NCI-H2081 (cell line): Measurements from ENCODE around the gene RASSF5.
A peak's percentile ranks its signal among the peaks of the same experiment; 100 is the strongest.
"Not testable (repeated sequence)": the region's sequence is repeated elsewhere in the genome, so short reads cannot be mapped to it uniquely, and the experiment has no call there.

ENCODE experiments used
- DNase-seq, 2 experiments: peaks; one replicate each; lab custom pipeline; 2025; lab: John Stamatoyannopoulos, UW

The RASSF5 gene

DNA sequence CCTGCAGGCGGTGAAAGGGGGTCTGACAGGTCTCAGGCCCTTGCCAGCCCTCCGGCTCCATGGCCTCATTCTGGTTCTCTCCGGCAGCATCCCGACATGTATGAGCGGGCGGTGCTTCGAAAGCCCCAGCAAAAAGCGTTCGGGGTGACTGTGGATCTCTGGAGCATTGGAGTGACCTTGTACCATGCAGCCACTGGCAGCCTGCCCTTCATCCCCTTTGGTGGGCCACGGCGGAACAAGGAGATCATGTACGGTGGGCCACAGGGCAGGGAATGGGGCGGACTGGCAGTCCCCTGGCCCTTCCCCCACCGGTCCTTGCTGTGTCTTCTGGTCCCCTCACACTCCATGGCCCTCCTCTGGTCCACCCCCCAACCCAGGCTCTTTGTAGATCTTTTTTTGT, 30.7 kb upstream of the RASSF5 start:
- no peak for DNase-seq

DNA sequence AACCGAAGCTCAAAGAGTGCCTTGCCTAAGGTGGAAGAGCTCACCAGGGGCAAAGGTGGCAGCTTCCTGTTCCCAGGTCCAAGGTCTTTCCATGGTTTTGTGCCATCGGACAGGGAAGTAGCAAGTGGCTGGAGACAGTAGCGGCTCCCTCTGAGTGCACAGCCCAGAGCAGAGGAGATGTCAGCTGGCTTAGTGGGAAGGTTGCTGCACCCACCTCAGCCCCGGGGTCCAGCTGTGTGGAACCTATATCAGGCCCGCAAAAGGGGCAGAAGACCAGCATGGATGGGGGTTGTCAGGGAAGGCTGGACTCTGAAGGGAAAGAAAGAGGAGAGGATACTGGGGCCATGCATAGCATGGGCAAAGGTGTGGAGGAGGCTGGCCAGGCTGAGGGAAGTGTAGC, 30.2 kb upstream of the RASSF5 start:
- no peak for DNase-seq

GRCh38 chr1:206477581-206478380, 29.6 kb upstream of the RASSF5 start:
- no peak for DNase-seq

GRCh38 chr1:206478746-206479145, 28.6 kb upstream of the RASSF5 start:
- no peak for DNase-seq

DNA sequence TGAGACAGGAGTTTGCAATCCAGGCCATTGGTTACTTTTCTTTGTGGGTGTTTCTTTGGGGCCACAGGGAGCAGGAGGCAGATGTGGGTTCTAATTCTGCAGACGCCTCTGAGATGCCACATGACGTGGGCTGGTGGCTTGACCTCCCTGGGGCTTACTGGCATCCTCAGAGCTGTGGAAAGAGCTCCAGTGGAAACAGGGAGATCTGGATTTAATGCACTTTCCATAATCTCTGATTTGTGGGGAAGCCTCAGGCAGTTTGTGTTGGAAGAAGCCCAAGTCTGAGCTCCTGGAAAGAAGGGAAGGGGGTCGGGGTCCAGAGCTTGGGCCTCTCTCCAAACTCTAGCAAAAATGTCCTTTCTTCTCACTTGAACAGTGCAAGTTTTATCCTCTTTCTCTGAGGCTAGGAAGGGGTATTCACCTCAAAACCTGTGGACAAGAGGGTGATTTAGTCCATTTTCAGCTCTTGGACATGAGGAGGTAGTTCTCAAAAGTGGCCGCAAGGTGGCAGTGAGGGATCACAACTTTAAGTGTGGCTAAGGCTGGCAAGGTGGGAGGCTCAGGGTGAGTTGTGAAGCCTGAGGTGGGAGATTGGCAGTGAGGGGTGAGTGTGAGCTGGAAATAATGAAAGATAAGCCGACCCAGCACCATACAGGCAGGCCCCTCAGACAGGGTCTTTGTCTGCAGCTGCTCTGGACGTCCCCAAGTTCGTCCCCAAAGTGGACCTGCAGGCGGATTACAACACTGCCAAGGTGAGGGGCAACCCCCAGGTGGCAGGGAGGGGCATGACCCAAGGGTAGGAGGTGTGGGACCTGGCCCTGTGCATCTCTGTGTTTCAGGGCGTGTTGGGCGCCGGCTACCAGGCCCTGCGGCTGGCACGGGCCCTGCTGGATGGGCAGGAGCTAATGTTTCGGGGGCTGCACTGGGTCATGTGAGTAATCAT, 27.9 kb upstream of the RASSF5 start:
- DNase-seq, result peak; percentile 70 to 81

GRCh38 chr1:206480211-206480610, 27.1 kb upstream of the RASSF5 start:
- no peak for DNase-seq

GRCh38 chr1:206482611-206483010, 24.7 kb upstream of the RASSF5 start:
- DNase-seq, result no peak

DNA sequence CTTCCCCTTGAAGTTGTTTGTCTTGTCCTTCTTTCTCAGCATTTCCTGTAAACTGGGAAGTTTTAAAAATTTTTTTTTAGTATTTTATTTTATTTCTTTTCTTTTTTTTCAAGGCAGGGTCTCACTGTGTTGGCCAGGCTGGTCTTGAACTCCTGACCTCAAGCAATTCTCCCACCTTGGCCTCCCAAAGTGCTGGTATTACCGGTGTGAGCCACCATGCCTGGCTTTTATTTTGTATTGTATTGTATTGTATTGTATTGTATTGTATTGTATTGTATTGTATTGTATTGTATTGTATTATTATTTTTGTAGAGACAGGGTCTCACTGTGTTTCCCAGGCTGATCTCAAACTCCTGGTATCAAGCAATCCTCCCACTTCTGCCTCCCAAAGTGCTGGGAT, 23.5 kb upstream of the RASSF5 start:
- not testable (repeated sequence) for DNase-seq

DNA sequence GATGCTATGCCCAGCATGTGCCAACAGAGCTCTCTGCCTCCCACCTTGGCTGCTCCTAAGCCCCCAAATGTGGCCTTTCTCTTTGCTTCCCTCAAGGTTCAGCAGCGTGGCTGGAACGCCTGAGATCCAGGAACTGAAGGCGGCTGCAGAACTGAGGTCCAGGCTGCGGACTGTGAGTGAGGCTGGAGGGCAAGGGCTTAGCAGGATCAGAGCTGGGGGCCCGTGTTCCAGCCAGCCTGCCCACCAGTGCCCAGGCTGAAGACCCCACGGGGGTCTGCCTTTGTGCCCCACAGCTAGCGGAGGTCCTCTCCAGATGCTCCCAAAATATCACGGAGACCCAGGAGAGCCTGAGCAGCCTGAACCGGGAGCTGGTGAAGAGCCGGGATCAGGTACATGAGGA, 22.4 kb upstream of the RASSF5 start:
- no peak for DNase-seq

DNA sequence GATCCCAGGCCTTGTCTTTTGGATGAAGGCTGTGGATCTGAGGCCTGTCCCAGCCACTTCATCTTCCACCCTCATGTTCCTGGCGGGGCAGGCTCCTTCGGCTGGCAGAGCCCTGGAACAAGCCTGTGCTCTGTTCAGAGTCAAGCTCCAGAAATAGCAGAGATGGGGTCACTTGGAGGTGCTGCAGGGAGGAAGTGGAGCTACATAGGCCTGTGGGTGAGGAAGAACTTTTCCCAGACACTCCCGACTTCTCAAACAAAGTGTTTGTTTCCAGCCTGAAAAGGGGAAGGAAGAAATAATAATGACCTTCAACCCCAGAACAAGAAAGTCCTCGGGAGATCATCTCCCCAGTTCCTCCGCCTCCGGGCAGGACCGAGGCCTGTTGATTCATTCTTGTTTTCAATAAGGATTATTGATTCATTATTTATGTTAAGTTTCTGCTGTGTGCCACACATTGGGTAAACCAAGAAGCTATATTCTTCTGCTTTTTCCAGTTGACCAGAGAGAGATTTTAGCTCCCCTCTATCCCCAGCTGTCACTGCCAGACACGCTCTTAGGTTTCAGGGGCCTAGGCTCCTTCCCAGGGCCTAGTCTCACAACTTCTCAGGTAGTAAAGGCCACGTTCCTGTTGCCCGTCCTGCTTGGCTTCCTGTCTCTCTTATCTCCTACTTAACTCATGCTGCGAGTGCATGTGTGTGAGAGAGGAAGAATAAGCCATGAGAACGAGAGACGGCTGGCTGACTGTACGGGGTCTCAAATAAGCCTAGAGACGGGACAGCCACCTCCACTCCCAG, 20.1 kb upstream of the RASSF5 start:
- no peak for DNase-seq

GRCh38 chr1:206487970-206488369, 19.4 kb upstream of the RASSF5 start:
- DNase-seq, result no peak

- DNase-seq, result no peak
Observed at GRCh38 chr1:206488466-206488865, 18.9 kb upstream of the RASSF5 start.

- DNase-seq, result peak; percentile 82 to 88
Observed at GRCh38 chr1:206489980-206490770, 17.2 kb upstream of the RASSF5 start.

- DNase-seq, result no peak
Observed at GRCh38 chr1:206490771-206491405, 16.4 kb upstream of the RASSF5 start.

DNA sequence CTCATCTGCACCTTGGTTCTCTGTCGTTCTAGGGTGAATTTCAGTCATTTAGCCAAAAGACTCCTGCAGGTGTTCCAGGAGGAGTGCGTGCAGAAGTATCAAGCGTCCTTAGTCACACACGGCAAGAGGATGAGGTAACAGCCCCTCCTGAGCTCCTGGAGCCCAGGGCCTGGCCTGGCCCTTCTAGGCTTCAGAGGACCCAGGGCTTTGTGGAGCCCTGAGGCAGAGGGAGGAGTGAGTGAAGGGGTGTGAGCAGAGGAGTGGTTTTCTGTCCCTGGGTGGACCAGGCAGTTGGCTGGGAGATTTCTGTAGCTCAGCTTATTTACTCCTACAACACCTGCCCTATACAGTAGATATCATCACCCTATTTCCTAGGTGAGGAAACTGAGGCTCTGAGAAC, 15.7 kb upstream of the RASSF5 start:
- no peak for DNase-seq

GRCh38 chr1:206492589-206492988, 14.7 kb upstream of the RASSF5 start:
- DNase-seq, result no peak

DNA sequence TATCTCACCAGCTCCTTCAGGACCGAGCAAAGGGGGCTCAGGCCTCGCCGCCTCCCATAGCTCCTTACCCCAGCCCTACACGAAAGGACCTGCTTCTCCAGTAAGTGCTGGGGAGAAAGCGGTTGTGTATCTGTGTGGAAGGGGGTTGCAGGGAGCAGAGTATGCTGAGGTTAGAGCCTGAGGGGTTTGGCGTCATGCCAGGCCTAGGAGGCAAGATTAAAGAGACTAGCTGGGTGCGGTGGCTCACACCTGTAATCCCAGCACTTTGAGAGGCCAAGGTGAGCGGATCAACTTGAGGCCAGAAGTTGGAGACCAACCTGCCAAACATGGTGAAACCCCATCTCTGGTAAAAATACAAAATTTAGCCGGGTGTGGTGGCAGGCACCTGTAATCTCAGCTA, 14.1 kb upstream of the RASSF5 start:
- no peak for DNase-seq

GRCh38 chr1:206495011-206495461, 12.3 kb upstream of the RASSF5 start:
- DNase-seq, result no peak

GRCh38 chr1:206495493-206496046, 11.8 kb upstream of the RASSF5 start:
- DNase-seq, result no peak

- DNase-seq, result peak; percentile 13 to 50
Observed at GRCh38 chr1:206496131-206496793, 11.1 kb upstream of the RASSF5 start.
